Fibroblast of skin of back (primary cell): ENCODE measurements around the gene PLS1. TPM values are rescaled to one million over a fixed set of nuclear protein-coding genes. Genes with fewer than 3 reads are reported as not detected.
"Not testable (repeated sequence)": the region's sequence is repeated elsewhere in the genome, so short reads cannot be mapped to it uniquely, and the experiment has no call there.

Source experiments
- DNase-seq: peaks from one replicate; pipeline ENCODE4 v3.0.0-alpha.2; 2013
- polyA plus RNA-seq, 2 experiments: library from polyadenylated mRNA; unstranded; fragments of 120-200 nt; gene quantifications; one replicate each; pipeline ENCODE4 v1.2.1, GENCODE V29; 2013; ENCODE audit not compliant: insufficient read length in 2 of 2

Gene PLS1
- 1.4 TPM for polyA plus RNA-seq (2013, experiment 1 of 2; ENCODE audit: insufficient read length)
- polyA plus RNA-seq (2013, experiment 2 of 2; ENCODE audit: insufficient read length), result 2.1 TPM

GRCh38 chr3:142595951-142596725, at the start of gene PLS1:
PLS1 (plus strand) TSS chr3:142596393; CDS start chr3:142664238, 67,845 bp downstream.
- DNase-seq, result peak; percentile 77

DNA sequence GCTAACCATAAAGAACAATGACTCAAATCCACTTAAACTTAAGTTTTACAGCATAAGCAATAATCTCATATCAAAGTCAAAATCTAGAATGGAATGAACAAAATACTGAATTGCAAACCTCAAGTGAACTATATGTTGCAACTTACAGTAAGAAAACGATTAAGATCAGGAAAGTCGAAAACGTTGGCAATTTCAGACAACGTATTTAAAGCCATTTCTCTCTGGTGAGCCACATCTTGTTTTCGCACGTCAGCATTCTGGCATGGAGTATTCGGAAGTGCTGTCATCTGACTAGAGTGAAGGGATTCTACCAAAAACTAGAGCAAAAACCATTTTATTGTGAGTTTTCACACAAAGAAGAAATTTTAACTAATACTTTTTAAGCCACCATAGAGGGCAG, 46.2 kb upstream of the PLS1 start:
- DNase-seq, result no peak

DNA sequence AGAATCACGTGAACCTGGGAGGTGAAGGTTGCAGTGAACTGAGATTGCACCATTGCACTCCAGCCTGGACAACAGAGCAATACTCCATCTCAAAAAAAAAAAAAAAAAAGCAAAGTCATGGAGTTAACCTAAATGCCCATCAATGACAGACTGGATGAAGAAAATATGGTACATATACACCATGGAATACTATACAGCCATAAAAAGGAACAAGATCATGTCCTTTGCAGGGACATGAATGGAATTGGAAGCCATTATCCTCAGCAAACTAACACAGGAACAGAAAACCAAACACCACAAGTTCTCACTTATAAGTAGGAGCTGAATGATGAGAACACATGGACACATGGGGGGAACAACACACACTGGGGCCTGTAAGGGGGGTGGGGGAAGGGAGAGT, 43.6 kb upstream of the PLS1 start:
- not testable (repeated sequence) for DNase-seq

DNA sequence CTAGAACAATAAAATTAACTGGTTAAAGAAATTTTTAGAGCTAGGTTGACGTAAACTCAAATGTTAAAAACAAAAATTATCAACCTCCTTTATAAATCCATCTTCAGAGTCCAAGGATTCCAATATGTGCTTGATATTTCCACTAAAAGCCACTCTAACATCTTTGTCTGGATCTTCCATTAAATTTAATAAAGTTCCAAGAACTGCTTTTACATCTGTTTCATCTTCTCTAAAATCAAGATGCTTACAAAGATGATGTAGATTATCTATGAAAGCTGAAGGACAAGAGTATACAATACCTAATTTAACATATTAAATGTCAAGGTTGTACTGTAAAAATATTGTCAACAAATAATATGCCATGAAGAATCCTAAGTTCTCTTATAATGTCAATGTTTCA, 42.5 kb upstream of the PLS1 start:
- no peak for DNase-seq

DNA sequence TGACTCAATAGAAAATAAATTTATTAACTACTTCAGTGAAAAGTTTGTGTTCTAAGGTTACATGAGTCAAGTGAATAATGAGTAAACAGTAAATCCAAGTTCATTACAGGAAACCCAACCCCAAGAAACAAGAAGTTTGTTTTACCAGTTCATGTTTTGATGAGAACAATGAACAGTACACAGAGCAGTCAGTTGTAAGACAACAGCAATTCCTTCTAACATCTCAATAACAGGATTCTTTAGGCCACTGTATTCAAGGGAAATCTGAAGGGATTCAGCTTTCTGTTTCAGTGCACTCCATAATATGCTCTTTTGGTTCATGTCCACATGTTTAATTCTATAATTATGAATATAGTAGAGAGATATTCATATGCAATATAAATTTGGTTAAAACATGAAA, 36.1 kb upstream of the PLS1 start:
- no peak for DNase-seq

DNA sequence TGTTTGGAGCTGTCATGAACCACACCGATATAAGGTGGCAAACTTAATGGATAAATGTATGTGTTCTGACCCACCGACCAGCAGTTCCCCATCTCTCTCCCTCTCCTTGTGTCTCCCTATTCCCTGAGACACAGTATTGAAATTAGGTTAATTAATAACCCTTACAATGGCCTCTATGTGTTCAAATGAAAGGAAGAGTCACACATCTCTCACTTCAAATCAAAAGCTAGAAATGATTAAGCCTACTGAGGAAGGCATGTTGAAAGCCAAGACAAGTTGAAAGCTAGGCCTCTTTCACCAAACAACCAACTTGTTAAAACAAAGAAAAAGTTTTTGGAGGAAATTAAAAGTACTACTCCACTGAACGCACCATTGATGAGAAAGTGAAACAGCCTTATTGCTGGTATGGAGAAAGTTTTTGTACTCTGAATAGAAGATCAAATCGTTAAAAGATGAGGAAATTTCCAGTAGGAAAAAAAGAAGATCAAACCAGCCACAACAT, 32.6 kb upstream of the PLS1 start:
- no peak for DNase-seq

- DNase-seq, result no peak
Measured at GRCh38 chr3:142566096-142566495, 30.1 kb upstream of the PLS1 start.

DNA sequence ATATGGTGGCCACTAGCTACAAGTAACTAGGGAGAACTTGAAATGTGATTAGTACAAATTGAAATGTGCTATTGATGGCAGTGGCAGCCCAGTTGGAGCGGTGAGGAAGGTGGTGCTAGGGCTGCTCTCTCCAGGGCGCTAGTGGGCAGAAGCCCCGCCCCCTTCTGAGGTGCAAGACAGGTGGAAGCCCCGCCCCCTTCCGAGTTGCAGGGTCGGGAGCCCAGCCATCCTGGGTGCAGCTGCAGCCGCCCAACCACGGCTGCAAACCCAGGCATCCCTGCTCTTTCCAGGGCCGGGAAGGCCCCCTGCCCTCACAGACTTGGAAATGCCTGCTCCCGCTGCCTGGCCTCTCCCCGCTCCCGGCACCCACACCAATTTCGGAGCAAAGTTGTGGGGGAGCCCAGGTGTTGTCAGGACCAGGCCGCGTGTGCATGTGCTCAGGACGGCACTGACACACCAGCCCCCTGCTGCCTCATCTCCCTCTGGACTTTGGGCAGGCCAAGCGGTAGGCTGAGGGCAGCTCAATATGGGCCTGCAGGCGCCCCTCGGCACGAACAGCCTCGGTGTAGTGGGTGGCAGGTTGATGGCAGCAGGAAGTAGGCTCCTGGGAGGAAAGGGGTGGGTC, 27.7 kb upstream of the PLS1 start:
- DNase-seq, result no peak

- peak; percentile 43 for DNase-seq
Measured at GRCh38 chr3:142569422-142569821, 26.8 kb upstream of the PLS1 start.

GRCh38 chr3:142574223-142574622, 22.0 kb upstream of the PLS1 start:
- not testable (repeated sequence) for DNase-seq

DNA sequence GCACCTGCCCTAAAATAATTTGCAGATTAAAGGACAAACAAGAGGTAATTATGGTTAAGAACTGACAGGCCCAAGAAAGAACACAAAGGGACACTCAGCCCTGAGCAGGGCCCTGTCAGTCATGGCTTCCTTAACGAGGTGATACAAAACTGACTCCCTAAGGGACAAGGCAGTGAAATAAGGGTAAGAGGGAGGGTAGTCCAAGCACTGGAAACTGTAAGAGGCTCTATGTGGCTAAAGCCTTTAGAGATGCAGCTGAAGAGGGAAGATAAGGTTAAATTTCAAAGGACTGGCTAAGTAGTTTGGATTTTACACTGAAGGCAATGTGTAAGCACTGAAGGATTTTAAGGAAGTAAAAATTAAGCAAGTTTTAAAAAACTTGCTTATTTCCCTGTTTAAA, 21.5 kb upstream of the PLS1 start:
- DNase-seq, result no peak

DNA sequence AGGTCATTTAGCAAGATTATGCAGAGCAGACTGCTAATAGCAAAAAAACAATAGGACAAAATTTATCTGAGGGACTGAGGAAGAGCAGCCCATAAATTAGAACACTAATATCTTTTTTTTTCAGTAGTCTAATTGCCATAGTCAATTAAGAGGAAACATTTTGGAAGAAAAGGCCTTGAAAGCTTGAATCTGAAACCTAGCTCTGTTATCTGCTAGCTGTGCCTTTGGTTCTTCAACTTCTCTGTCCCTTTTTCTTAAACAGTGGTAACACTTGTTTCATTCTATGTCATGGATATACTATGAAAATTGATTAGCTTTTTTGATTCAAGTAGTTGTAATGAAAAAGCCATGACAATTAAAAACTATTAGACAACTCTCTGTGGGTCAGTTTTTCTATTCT, 19.4 kb upstream of the PLS1 start:
- no peak for DNase-seq

- DNase-seq, result peak; percentile 28
Measured at GRCh38 chr3:142577696-142578328, 18.4 kb upstream of the PLS1 start.

- DNase-seq, result peak; percentile 97
Measured at GRCh38 chr3:142578329-142579223, 17.6 kb upstream of the PLS1 start, which contains the start of gene ATR. ATR (minus strand) TSS chr3:142578733; CDS start chr3:142578704, 29 bp downstream.

GRCh38 chr3:142580061-142580423, 16.2 kb upstream of the PLS1 start:
- DNase-seq, result no peak

- DNase-seq, result not testable (repeated sequence)
Measured at GRCh38 chr3:142581070-142581469, 15.1 kb upstream of the PLS1 start.

DNA sequence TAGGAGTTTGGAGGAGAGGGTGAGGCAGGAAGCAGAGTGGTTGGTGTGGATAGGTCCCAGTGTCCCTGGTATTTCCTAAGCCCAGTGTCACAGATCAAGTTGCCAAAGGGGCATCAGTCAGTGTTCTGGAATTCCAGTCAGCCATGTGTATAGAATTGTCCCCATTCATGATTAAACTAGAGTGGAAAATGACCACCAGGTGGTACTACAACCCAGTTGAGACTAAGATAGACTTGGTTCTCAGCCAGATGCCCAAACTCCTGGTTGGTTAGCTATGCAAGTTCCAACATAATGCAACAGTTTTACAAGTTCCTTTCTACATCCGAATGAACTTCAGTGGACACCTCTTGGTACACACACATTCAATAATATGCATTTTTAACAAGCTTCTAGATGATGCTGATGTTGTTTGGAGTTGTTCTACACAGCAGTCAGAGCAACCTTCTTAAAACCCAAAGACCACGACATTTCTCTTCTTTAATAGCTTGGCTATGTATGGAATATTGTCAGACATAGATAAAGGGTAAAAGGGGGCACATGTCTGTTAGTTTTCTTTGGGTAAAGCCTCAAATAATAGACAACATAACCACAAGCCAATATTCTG, 9.3 kb upstream of the PLS1 start:
- peak; percentile 87 for DNase-seq

- DNase-seq, result no peak
Measured at GRCh38 chr3:142588703-142589102, 7.5 kb upstream of the PLS1 start.

- not testable (repeated sequence) for DNase-seq
Measured at GRCh38 chr3:142592268-142592667, 3.9 kb upstream of the PLS1 start.

GRCh38 chr3:142595141-142595540, 1.1 kb upstream of the PLS1 start:
- no peak for DNase-seq

- DNase-seq, result peak; percentile 92
Measured at GRCh38 chr3:142595581-142595950, 627 bp upstream of the PLS1 start.

GRCh38 chr3:142596726-142597088, 514 bp downstream of the PLS1 start:
- DNase-seq, result no peak
